GM21423 (cell line): ENCODE measurements around the gene ROPN1.
A peak's percentile ranks its signal among the peaks of the same experiment; 100 is the strongest.
"Not testable (repeated sequence)": the region's sequence is repeated elsewhere in the genome, so short reads cannot be mapped to it uniquely, and the experiment has no call there.

ENCODE experiments used
- ATAC-seq: cut with Tn5 transposase; IDR thresholded peaks from one replicate; pipeline ENCODE4 v1.9.1; 2021; ENCODE audit warnings: mild to moderate bottlenecking, moderate library complexity; ENCODE audit not compliant: unreplicated experiment

ROPN1 gene

DNA sequence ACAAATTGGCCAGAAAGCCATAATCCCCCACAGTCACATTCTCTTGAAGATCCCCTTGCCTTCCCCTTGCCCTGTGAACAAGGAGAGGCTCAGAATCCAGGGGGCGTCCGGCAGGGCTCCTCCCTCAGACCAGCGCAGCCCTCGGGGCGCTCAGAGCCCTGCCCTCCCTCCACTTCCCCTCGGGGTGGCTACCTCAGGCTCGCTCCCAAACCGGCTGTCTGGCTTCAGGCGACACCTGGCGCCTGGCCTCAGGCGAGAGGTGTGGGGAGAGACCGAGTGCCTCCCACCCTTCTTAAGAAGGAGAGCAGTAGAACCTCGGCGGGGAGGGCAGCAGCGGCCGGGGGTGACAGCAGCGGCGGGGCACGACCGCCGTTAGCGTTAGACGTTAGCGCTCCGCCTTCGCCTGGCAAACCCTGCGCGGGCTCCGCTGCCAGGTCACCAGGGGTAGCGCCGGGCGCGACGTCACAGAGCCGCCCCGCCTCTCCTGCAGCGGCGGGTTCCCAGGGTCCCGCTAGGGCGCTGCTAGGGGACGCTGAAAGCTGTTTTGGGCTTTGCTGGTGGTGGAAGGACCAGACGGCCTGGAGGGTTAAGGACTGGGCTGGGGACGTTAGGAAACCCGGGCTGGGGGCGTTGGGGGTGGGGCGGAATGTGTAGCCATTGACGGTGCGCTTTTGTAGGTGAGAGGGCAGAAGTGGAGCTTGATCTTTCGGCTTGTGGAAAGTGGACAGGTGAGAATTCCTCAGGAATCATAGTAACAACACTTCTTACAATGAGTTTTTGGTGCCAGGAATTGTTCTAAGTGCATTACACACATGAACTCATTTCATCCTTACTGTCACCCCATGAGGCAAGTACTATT, at the start of gene ROPN1:
TSS of gene ROPN1 (minus strand) at position 395 of the 859 bp plus-strand sequence. CDS start 11,643 bp downstream, outside the sequence.
- ATAC-seq = not testable (repeated sequence)

GRCh38 chr3:124041553-124041952, 49.6 kb upstream of the ROPN1 start:
- no peak for ATAC-seq

- ATAC-seq = no peak
Observed at GRCh38 chr3:124037326-124037725, 45.4 kb upstream of the ROPN1 start.

DNA sequence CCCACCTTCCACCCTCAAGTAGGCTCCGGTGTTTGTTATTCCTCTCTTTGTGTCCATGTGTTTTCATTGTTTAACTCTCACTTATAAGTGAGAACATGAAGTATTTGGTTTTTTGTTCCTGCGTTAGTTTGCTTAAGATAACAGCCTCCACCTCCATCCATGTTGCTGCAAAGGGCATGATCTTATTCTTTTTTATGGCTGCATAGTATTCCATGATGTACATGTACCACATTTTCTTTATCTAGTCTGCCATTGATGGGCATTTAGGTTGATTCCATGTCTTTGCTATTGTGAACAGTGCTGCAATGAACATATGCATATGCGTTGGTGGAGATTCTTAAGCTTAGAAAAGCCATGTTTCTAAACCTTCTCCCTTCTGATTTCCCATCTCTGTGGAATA, 44.3 kb upstream of the ROPN1 start:
- ATAC-seq = not testable (repeated sequence)

GRCh38 chr3:124035463-124036121, 43.7 kb upstream of the ROPN1 start:
- no peak for ATAC-seq

DNA sequence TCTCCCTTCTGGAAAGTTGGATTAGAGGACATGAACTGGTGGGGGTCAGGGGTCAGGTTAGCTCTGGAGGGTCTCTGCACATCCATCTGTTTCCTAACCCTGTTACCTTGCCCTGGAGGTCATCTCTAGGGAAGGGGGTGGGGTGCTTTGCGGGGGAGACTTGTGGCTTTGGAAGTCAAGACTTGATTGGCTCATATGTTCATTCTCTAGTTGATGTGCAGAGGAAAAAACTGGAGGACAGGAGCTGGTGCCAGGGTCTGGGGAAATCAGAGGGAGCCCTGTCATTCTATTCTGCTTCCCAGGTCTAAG, 42.9 kb upstream of the ROPN1 start:
- no peak for ATAC-seq

- no peak for ATAC-seq
Observed at GRCh38 chr3:124034016-124034843, 42.3 kb upstream of the ROPN1 start.

DNA sequence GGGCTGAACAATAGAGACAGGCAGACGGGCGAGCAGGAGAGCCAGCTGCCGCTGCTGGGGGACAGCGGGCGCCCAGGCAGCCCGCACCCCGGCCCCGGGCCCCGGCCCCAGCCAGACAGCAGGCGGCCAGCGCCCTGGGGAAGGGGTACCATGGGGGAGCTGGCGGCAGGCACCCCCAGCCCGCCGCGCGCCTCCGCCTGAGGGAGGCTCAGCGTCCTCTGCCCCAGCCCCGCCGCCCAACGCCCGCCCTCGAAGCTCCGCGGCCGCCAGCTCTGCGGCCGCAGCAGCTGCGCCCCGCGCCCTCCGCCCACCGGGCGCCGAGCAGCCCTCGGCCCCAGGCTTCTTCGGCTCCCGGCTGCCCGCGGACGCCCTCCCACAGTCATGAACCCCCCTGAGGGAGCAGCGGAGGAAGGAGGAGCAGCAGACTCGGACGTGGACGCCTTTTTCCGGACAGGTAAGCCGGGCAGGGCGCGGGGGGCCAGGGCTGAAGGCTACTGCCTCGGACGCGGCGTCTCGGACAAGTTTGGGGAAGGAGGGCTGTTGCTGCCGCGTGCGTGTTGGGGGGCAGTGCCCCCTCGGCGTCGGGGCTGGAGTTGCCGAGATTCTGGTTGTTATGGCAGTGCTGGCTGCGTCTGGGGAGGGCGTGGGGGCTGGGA, 41.6 kb upstream of the ROPN1 start, which contains the start of gene KALRN:
TSS of gene KALRN (plus strand) at position 10 of the 656 bp plus-strand sequence.
- peak; percentile 24 for ATAC-seq

GRCh38 chr3:124032881-124033359, 41.0 kb upstream of the ROPN1 start:
- ATAC-seq = peak; percentile 85

- ATAC-seq = no peak
Observed at GRCh38 chr3:124032311-124032880, 40.5 kb upstream of the ROPN1 start.

DNA sequence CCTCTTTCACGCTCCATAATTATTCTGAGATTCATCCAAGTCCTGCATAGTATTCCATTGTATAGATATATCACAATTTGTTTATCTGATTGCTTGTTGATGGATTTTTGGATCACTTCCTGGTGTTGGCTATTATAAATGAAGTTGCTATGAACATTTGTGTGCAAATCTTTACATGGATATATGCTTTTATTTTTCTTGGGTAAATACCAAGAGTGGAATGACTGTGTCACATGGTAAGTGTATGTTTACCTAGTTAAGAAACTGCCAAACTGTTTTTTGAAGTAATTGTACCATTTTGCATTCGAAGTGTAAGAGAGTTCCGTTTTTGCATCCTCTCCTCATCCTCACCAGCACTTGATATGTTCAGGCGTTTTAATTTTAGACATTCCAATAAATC, 34.6 kb upstream of the ROPN1 start:
- ATAC-seq = no peak

- not testable (repeated sequence) for ATAC-seq
Observed at GRCh38 chr3:124023531-124023930, 31.6 kb upstream of the ROPN1 start.

DNA sequence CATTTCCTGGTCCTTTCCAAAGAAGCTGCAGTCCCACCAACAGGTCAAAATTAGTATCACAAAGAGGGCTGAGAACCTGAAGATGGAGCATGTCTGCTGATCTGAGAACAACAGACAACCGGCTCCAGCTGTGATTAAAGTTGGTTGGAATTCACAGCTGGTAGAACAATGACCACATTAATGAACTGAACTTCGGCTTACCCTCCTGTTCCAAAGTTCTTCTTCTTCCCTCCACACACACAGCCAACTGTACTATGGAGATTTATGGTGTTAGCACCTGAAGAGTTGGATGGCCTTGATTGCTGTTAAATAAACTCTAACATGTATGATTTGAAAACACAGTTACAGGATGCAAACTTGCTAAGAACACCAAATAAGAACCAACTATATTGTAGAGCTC, 27.4 kb upstream of the ROPN1 start:
- ATAC-seq = no peak

DNA sequence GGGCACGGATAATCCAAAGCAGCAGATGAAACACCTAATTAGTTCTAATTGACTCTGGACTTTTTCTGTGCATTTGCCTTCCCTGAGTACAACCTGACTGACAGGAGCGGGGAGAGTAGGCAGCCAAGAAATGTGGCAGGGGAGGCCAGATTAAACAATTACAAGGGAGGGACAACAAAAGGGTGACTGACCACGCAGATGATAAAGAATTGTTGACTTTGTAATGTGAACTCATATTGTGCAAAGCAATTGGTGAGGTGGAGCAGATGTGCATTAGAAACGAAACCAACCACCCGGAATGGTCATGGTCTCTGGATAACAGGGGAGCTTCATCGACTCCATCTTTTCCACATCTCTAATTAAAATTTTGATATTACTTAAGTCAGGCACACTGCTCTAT, 25.6 kb upstream of the ROPN1 start:
- ATAC-seq = not testable (repeated sequence)

DNA sequence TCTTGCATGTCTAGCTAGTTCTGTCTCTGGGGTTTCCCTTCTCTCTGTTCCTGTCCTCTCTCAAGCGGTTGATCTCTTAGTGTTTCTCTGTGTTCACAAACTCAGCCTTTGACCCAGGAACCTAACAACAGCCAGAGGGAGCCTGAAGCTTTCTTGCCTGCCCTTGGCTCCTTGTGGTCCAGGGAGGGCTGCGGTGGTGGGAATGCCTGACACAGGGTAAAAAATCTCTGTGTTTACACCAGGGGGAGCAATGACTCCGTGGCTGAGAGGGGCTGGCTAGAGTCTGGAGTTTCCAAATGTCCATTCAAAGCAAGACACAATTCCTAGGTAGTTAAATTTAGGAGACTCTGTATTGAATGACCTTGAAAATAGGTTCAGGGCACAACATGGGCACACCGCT, 24.6 kb upstream of the ROPN1 start:
- ATAC-seq = not testable (repeated sequence)

DNA sequence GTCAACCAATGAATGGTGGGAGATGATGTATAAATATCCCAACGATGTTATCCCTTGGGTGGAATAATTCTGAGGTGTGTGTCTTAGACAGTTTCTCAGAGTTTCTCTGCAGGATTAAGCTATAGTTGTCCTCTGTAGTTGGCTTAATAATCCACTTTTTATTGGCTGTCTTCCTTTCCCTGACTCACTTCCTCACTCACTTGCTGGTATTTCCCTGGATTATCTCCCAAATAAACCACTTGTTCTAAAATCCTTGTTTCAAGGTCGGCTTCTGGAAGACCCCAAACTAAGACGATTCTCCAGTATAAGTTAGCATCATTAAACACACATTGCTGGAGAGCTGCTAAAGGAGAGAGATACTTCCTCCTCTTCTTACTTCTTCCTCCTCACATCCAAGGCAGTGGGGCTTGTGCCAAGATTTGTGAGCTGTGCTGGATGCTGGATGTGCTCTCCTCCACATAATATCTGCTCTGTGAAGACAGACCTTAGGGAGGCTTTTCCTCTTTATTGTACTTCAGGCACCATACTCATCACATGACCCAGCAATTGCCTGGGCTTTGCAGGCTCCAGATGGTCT, 22.5 kb upstream of the ROPN1 start:
- no peak for ATAC-seq

DNA sequence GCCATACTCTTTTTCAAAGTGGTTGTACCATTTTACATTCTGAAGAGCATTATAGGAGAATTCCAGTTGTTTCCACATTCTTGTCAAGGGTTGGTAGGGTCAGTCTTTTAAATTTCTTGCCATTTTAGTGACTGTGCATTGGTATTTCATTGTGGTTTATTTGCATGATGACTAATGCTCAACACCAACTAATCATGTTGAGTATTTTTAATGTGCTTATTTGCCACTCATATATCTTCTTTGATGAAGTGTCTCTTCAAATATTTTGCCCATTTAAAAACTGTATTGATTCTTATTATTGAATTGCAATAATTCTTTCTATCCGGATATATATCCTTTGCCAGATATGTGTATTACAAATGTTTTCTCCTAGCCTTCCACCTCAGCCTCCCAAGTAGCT, 16.4 kb upstream of the ROPN1 start:
- ATAC-seq = not testable (repeated sequence)

- ATAC-seq = no peak
Observed at GRCh38 chr3:124007186-124007585, 15.3 kb upstream of the ROPN1 start.

DNA sequence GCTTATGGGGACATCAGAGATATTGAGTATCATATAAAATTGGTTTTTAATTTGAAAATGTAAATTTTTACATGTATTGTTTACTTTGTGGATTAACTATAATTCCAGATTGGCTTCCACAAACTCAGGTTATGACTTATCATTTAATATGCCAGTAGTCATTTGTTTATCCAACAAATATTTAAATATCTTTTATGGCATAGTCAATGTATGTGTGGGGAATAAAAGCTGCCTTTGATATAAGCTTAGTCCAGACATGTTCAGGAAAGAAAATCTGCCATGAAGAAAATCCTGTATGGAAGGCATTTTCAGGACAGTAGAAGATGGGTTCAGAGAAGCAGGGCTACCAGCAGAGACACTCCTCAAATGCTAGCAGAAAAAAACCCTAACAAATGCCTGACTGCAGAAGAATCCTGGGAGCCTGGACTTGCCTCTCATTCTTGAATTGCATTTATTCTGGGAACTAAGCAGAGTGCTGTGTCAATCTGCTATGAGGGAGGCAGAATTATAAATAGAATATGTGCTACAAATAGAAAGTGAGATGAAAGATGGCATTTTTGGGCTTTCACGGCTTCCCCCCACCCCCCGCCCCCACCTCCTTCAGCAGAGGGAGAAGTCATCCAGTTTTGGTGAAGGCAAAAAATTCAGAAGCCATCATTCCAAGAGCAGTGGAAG, 10.6 kb upstream of the ROPN1 start:
- not testable (repeated sequence) for ATAC-seq
